Forelimb muscle (tissue), 1 donor: ENCODE measurements around the gene TRIM65. TPM values are rescaled to one million over a fixed set of nuclear protein-coding genes. Genes with fewer than 3 reads are reported as not detected.
"Not testable (repeated sequence)": the region's sequence is repeated elsewhere in the genome, so short reads cannot be mapped to it uniquely, and the experiment has no call there.

Experiments used
- DNase-seq: peaks from one replicate; pipeline ENCODE4 v3.0.0-alpha.2; 2013; ENCODE audit warnings: low read depth
- polyA plus RNA-seq: library from polyadenylated mRNA; unstranded; fragments of 120-200 nt; gene quantifications from one replicate; pipeline ENCODE4 v1.2.1, GENCODE V29; 2013; ENCODE audit not compliant: insufficient read length

Gene TRIM65
- polyA plus RNA-seq, 1 donor: 16.4 TPM

GRCh38 chr17:75851693-75851991 is 45.1 kb downstream of the TRIM65 start:
- DNase-seq: not testable (repeated sequence)

DNA sequence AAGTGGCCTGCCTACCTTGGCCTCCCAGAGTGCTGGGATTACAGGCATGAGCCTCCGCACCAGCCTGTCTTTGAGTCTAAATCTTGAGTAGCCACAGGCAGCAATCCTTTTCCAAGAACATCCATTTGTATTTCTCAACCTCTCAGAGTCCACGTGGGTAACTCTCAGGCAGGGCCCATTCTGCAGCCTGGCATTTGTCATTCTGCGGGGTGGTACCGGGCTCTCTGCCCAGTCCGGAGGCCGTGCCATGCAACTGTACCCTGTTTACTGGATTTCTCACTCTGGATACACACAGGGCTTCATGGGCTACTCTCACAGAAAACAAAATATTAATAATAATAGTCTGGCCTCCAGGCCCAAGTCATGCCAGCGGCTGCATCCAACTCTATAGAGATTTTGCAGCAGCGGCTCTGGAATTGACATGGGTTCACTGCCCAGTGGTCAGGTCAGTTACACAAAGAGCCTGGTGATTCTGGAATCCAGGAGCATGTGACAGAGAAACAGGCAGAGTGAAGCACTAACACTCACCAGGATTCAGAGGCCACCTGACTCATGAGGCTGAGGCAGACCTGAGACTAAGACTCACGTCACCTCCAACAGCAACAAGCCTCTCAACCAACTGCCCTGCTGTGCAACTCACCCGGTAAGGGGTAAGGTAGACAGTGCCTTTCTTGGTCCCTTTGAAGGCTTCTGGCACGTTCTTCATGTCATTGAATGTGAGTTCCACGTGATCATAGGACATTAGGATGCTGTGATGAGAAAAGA is 45.6 kb downstream of the TRIM65 start:
- no peak for DNase-seq

- no peak for DNase-seq
These were observed 47.0 kb downstream of the TRIM65 start for GRCh38 chr17:75849724-75850123.

DNA sequence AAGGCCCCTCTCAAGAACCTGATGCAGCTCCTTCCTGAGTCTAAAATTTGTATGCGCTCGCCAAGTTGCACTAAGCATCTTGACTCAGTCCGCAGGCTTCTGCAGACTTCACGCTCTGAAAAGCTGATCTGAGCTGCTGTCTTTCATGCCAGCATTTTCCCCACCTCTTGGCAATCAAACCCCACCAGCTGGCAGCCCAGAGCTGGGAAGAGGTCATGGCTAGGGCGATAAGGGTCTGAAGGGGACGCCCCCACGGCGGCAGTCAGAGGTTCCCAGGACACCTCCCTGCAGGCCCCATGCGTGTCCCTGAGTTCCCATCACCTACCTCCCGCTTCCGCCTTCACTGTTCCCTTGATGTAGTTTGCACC is 47.5 kb downstream of the TRIM65 start:
- no peak for DNase-seq

DNA sequence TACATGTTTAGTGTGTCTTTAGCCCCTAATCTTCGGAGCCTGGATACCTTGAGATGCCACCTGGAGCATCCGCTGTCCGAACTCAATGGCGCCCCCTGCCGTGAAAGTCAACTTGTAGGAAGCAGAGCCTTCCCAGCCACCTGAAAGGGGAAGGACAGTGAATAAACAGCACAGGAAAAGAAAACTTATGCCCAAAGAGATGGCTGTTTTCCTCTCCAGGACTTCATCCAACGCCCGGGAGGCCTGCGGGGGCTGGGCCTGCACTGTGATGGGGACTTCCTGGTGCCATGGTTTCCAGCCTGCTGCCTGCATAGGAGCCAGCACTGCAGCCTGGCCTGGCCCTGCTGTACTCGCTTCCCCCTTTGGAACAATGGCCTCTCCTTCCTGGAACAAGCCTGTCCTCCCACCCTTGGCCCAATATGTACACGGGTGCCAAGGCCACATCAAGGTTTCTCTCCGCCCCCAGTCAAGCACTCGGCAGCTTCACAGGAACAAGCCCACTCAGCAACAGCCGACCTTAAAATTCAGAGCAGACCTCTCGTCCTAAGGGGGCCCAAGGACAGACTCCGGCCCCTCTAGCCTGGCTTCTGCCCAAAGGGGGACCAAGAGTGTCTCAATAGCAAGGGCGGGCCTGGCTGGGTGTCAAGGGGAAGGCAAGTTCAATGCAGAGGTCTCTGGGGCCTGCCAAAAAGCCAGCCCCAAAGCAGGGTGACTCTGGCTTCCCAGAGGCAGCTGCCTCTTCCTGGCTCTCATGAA is 48.0 kb downstream of the TRIM65 start:
- no peak for DNase-seq

DNA sequence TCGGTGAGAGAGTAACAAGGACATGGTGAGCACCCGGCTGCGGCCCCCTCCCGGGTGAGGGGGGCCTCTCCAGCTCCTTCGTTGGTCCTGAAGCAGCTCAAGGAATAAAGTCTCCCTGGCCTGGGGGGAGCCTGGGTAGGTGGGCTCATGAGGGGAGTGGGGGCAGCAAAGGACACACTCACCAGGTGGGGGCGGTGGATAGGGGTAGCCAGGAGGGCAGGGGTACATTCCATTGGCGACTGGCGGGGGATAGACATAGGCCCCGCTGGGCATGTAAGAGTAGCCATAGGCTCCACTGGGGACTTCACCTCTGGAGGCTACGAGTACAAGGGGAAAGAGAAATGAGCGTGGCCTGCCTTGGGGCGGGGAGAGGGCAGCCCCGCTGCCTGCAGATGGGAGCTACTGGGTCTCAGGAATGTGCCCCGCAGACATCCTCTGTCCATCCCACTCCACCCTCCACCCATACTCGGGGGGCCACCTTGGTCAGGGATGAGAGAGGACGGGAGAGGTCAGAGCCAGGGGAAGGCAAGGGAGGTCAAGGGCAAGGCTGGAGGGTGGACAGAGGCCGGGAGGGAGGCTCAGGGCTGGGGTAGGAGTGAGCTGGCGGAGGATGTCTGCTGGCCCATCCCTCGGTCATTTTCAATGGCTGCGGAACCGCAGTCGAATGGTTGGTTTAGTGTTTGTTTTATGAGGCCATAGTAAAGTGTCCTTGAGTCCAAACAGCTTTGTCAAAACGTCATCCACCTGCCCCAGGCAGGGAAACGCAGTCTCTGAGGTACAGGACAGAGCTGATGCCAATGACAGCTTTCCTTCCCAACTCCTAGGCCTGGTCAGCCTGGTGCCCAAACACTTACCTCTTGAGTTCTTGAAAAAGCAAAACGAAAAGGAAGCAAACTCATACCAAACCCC is 48.9 kb downstream of the TRIM65 start:
- no peak for DNase-seq

- no peak for DNase-seq
These were observed 49.8 kb downstream of the TRIM65 start for GRCh38 chr17:75846692-75847613.

GRCh38 chr17:75845933-75846691 is 50.6 kb downstream of the TRIM65 start:
- no peak for DNase-seq

DNA sequence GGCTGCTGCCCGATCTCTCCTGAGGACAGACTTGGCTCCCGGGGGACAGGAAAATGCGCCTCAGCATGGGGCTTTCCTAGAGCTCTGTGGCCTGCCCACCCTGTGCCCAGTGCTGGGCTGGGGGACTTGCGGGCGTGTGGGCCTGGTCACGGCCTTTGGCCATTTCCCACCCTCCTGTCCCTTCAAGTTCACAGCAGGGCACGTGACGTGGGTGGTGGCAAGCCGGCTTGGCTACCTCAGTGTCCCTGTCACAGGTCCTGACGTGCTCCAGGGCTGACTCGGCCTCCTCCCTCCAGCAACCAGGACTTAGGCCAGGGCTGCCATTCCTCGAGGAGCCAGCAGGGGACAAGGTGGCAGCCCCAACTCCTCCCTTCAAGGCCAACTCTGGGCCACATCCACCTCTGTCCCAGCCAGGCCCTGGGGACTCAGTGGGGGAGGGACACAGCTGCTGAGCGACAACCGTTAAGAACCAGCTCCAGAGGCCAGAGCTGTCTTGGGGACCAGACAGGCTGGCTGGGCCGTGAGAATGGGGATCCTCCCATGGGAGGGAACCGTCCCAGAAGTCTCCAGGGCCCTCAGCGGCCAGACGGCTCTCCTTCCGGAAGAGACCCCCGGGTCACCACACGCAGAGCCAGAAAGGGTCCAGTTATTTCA is 51.6 kb downstream of the TRIM65 start:
- DNase-seq: no peak

GRCh38 chr17:75844530-75845057 is 52.2 kb downstream of the TRIM65 start:
- no peak for DNase-seq

GRCh38 chr17:75843577-75844529 is 52.9 kb downstream of the TRIM65 start, which contains the start of gene UNC13D:
UNC13D (minus strand) TSS chr17:75844404; CDS start chr17:75844337, 67 bp downstream.
- DNase-seq: no peak

DNA sequence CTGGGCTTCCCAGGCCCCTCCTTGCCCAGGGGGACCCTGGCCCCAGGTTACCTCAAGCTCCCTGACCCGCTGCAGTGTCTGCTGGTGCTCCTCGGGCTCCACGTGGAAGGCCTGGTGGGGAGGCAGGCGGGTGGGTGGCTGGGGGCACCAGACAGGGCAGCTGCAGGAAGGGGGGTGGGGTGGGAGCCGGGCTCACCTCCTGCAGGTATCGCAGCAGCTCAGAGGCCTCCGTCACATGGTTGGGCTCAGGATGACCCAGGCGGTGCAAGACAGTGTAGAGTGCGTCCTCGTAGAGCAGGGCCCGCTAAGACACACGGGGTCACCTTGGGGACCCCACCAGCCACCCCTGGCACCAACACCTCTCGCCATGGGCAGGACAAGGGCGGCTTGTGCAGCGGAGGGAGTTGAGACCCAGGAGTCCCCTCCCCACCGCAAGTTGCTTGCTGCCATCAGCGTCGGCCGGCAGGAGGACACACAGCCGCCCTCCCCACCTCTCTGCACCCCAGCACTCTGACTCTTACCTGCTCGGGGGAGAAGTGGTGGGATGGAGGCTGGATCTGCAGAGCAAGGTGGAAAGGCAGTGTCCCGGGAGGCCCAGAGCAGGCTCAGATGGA is 53.7 kb downstream of the TRIM65 start:
- DNase-seq: no peak

- no peak for DNase-seq
These were observed 54.3 kb downstream of the TRIM65 start for GRCh38 chr17:75842411-75842810.

DNA sequence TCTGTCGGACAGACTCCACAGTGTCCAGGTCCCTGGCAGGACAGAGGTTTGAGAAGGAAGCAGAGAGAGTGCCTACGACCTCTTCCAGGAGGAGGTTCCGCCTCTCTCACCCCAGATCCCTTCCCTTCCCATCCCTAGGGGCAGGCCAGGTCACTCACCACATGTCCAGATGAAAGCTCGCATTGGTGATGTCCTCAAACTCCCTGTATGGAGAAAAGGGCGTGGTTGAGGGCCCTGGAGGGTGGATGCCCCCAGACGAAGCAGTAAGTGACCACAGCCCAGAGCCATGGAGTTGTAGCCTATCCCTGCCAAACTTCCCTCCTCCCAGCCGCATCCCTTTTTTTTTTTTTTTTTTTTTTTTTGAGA is 56.0 kb downstream of the TRIM65 start:
- no peak for DNase-seq

DNA sequence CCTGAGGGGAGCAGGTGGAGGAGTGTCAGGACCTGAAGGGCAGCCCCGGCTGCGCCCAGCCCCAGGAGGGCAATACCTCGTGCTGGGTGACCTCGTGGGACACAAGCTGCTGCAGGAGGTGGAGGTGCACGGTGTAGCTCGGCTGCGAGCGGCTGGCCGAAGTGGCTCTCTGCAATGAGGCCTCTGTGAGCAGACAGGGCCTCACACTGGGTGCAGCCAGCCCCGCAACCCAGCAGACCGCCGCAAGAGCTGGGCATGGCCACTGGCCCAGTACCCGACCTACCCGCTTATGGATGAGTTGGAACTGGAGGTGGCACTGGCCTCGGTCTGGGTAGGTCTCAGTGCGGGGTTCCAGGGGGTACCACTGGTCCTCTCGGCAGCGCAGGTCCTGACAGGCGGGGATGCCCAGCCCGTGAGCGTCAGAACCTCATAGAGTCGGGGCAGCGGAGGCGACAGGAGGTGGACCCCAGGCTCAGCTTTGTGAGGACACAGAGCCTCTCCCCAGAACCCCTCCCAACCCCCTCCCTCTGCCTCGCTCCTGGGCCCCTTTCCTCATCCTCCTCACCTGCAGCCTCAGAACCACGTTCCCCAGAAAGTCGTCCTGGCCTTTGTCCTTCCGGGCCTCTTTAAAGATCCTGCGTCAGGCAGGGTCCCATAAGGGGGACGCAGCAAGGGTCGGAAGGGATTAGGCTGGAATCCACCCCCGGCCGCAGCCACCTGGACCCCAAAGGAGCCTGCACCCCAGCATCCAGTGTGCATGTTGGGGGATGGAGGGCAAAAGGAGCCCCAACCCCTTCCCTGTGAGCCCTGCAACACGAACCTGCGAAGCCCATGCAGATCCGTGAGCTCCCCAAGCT is 56.6 kb downstream of the TRIM65 start:
- DNase-seq: no peak
